Right lobe of liver (tissue), 4 donors: ENCODE results near the gene TMEM120B.

Experiments
- CTCF ChIP-seq, 4 donors: fragments of 200-600 bp in 3 of 4; fragments of 450-650 bp in 1 of 4; IDR thresholded peaks; one replicate each; pipeline versions ENCODE4 v1.5.1 to v1.8.0; 2016 to 2022; ENCODE audit warnings: antibody characterized with exemption in 4 of 4, mild to moderate bottlenecking in 2 of 4
- POLR2A ChIP-seq: fragments of 450-650 bp; IDR thresholded peaks from one replicate; pipeline ENCODE4 v1.6.1; 2017; ENCODE audit warnings: antibody characterized with exemption, mild to moderate bottlenecking
- donor health status: DM: no; HTN: no; CAD: no.
- donor health status: DM: no; HTN: no; CAD: no.
- donor health status: DM: no; HTN: yes; CAD: no.

- TF ChIP-seq CTCF (IDR thresholded peaks at IDR 0.05) (no peak), POLR2A (no peak)
These were observed 36.7 kb downstream of the TMEM120B start for GRCh38 chr12:121749267-121749666.
